Measurements from ENCODE around the gene ATP1A2.

The ATP1A2 gene

DNA sequence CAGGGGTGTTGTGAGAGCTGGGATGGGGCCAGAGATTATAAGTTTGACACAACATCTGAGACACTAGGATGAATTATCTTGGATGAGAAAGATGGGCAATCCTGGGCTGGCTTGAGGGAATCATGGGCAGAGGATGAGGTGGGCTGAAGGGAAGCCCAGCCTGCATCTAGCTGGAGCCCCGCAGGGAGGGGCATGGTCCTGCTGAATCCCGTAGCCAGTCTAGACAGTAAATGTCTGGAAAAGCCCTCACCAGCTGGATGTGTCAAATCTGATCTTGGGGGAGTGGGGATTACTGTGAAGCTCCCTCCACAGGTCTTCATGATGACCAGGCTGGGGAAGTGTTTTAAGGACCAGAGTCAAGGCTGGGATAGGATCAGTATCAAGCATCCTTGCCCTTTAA is 71.2 kb downstream of the ATP1A2 start:
- no peak for DNase-seq

DNA sequence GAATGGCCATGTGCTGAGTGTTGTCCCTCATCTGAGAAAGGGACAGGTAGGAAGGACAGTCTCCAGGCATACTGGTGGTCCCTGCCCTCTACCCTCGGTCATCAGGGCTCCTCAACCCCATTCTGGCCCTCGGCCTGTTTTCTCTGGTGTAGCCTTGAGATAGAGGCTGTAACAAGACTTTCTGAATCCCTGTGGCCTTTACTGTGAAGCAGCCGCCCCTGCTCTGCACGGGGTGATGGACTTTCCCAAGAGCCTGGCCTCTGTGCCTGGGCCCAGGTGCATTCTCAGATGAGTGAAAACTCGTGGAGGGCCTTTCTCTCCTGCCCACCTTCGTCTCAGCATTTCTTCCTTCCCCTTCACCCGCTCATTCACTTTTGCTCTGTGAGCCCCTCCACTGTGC is 71.8 kb downstream of the ATP1A2 start:
- no peak for DNase-seq

- no peak for DNase-seq
These were observed 72.8 kb downstream of the ATP1A2 start for GRCh38 chr1:160188341-160188740.

DNA sequence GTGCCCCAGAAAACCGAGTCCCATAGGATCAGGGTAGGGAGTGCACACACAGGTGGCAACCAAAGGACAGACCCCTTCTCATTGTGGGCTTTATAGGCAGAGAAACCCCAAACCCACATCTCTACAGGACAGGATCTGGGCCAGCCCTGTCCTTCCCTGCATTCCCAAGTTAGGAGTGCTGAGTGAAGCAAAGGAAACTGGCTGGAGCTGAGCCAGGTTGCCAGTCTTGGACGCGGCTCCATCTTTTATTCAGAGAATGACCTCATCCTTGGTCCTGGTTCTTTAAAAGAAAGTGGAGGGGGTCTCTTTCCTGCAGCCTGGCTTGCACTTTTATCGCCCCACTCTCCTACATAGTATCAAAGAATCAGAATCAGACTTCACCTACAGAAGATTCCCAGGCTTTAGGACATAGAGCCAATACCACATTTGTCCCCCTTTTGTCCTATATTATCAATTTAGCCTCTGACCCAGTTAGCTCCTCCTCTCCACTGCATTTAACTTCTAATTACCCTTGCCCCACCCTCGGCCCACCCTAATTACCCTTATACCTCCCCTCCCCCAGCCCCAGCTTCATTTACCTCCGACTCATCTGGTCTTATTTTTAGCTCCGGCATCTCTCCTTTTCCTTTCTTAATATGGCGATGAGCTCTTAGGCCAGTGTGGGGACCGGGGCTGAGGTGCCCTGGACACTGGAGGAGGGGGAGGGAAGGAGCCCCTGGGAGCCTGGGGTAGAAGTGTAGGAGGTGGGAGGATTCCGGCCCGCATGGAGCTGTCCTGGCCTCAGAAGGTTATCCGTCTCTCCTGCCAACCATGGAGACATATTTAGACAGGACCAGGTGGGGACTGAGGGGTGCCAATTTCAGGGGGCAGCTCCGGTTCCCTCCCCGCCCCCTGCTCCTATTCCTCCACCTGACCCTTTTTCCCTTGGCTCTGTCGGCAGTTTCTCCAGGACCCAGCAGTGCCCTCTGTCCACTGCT is 74.4 kb downstream of the ATP1A2 start, which contains the start of gene CASQ1:
Gene CASQ1 (plus strand): TSS at position 927 of the 977 bp plus-strand sequence. CDS start 177 bp downstream, outside the sequence.
- no peak for DNase-seq

DNA sequence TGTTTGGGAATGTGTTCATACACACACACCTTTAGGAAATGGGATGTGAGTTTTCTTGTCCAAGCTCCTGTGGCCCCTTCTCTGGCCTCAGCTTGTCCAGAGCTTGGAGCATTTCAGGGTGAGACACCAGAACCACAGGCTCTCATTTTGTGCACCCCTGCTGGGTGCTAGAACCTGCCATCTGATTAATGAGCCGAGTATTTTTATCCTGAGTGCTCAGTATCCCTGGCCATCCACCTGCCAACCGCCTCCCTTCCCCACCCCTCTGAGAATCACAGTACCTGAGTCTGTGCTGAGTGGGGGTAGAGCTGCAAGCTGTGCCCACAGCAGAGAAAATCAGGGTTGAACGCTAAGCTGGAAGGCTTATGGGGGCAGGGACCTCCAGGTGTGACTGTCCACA is 76.2 kb downstream of the ATP1A2 start:
- no peak for DNase-seq

DNA sequence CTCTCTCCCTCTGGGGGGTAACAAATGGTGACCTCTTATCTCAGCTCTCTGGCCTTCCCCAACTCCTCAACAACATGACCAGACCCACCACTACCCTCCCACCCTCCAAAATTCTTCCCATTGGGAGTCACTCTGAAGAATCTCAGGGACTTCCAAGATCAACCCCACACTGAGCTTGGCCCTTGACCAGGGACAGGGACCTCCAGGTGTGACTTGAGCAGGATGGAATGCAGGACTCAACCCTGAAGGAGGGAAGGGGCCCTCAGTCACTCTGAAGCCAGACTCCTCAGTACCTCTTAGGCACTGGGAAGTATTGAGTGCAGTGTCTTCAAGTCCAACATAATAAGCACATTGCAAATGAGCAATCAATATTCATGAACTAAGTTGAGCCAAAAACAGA is 76.7 kb downstream of the ATP1A2 start:
- no peak for DNase-seq

Data from stimulated activated naive CD4-positive, alpha-beta T cell (primary cell).